ENCODE results near the gene CALD1.

Gene CALD1

DNA sequence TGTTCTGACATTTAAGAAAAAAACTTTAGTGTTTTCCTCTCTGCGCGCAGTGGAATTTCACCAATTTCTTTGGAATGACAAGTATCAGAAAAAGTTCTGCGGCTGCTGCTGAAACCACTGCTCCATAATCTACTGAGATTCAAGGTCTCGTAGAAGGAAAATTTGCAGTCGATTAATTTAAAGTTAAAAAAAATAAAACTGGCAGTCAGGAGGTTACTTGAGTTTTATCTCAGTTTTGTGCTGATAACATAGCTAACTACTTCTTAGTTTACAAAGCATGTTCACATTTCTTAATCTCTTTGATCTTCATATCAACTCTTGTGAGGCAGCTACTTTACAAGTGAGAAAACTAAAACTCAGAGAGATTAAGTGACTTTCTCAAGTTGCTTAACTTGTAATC, 18.2 kb upstream of the CALD1 start:
- Histone ChIP-seq H3K27ac (no peak overlapping the region), H3K9ac (no peak overlapping the region), H3K4me1 (peaks cover 56% of the 10 kb centered on the region), H3K4me3 (no peak overlapping the region), H4K20me1 (no peaks in the 10 kb centered on the region), H3K4me2 (peak overlapping the region; percentile 25; the same call in 1 of the 2 replicates), H3K27me3 (no peaks in the 10 kb centered on the region), H3K36me3 (no peaks in the 10 kb centered on the region), H3K9me3 (peaks cover 39% of the 10 kb centered on the region)
- TF ChIP-seq Cebpa-rat (IDR thresholded peaks at IDR 0.05) = no peak

DNA sequence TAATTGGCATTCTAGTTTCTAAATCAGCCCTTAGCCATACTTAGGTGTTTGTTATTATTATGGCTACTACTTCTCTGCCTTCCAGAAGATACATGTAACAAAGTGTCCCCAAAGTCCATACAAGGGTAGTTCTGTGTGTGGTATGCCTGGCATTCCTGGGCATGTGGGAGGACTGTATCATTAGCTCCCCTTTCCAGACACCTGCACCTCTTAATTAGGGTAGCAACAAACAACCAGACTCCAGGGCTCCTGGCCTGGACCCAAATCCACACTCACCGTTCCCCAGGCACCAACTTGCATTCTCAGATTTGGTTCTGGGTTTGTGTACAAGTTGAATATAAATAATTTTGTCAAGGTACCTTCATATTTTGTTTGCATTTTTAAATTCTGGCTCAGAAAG, 15.5 kb upstream of the CALD1 start:
- Histone ChIP-seq H3K36me3 (no peaks in the 10 kb centered on the region), H3K27me3 (no peaks in the 10 kb centered on the region), H3K4me1 (peaks cover 74% of the 10 kb centered on the region), H3K9ac (no peak overlapping the region), H4K20me1 (no peaks in the 10 kb centered on the region), H3K4me2 (no peak overlapping the region), H3K27ac (peak overlapping the region; percentile 99; the same call in 1 of the 2 replicates), H3K9me3 (peaks cover 39% of the 10 kb centered on the region), H3K4me3 (peak overlapping the region; percentile 6; the same call in 1 of the 2 replicates)
- TF ChIP-seq Cebpa-rat (IDR thresholded peaks at IDR 0.05) = no peak

DNA sequence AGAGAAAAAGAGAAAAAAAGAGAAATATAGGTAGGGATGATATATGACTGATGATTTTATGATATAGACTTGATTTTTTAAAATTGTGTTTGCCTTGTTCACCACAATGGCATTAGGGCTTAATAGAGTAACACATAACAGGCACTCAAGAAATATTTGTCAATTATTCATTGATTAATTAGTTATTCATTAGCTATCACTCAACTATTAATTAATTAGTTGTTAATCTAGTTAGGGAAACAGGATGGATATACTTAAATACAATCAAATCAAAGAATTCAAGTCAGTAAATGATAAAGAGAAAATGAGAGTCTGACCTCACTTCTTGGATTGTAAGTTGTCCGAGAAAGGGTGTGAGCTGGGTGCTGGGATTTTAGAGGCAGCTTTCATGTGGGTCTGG, 15.1 kb upstream of the CALD1 start:
- Histone ChIP-seq H4K20me1 (no peaks in the 10 kb centered on the region), H3K36me3 (no peaks in the 10 kb centered on the region), H3K4me3 (peak overlapping the region; percentile 6; the same call in 1 of the 2 replicates), H3K27me3 (no peaks in the 10 kb centered on the region), H3K9ac (no peak overlapping the region), H3K9me3 (peaks cover 39% of the 10 kb centered on the region), H3K4me2 (peak overlapping the region; percentile 95), H3K4me1 (peaks cover 79% of the 10 kb centered on the region), H3K27ac (peak overlapping the region; percentile 99)
- TF ChIP-seq Cebpa-rat (IDR thresholded peaks at IDR 0.05) = no peak

DNA sequence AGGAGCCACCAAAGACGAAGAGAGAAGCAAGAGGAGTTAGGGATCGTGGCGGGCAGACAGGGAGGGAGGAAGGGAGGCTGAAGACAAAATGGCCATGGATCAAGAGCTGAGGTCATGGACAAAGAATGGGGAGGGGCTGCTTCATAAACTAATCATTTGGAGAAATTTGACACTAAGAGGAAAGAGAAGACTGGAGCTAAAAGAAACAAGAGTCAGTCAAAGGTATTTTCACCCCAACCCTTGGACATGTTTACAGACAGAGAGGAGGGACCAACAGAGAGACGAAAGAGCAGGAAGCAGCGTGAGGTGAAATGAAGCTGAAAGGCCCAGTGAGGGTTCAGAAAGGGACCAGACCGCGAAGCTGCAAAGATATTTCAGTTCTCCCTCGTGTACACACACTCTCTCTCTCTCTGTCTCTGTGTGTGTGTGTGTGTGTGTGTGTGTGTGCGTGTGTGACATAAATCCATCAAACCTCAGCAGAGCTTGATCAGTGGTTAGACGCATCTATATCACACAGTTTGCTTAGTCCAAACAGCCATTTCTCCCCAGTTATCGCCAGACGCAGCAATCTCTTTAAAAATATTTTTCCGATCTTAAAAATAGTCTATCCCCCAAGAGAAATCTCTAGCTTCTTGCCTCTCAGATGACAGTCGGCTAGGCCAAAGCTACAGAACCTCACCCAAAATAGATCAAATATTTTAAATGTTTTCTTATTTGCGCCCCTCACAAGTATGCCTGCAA, 12.5 kb upstream of the CALD1 start:
- Histone ChIP-seq H3K4me1 (peaks cover 81% of the 10 kb centered on the region), H3K4me2 (peak overlapping the region; percentile 95), H4K20me1 (no peaks in the 10 kb centered on the region), H3K9ac (peak overlapping the region; percentile 89), H3K27ac (peak overlapping the region; percentile 99), H3K9me3 (peaks cover 32% of the 10 kb centered on the region), H3K4me3 (peak overlapping the region; percentile 58), H3K36me3 (no peaks in the 10 kb centered on the region), H3K27me3 (no peaks in the 10 kb centered on the region)
- TF ChIP-seq Cebpa-rat (IDR thresholded peaks at IDR 0.05) = no peak

DNA sequence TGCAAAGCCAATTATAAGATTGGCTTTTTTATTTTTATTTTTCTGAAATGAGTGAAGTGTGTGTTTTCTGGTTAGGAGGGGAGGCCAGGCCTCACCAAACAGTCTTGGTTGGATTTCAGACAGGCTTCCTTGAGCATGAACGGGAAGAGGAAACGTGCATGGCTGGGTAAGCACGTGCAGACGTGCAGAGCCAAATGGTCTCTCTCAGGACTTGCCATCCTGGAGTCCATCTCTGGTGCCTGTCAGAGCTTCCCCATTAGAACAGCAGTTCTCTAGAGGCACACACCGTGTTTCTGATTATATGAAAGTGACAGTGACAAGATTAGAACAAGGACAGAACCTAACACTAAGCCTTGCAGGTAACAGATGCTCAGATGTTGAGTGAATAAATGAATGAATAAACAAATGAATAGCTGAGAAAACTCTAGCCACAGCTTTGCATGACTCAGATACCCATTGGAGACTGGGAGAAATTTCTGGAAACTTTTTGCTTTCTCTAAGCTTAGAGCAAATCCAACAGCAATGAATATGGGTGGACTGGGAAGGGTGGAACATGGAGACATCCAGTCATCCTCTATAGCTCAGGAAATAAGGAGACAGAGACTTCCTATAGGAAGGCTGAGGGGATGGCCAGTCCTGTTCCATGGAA, 11.8 kb upstream of the CALD1 start:
- Histone ChIP-seq H3K4me2 (peak overlapping the region; percentile 95), H4K20me1 (no peaks in the 10 kb centered on the region), H3K27me3 (no peaks in the 10 kb centered on the region), H3K9me3 (peaks cover 25% of the 10 kb centered on the region), H3K36me3 (no peaks in the 10 kb centered on the region), H3K9ac (peak overlapping the region; percentile 89), H3K4me3 (peak overlapping the region; percentile 27; the same call in 1 of the 2 replicates), H3K27ac (peak overlapping the region; percentile 99), H3K4me1 (peaks cover 79% of the 10 kb centered on the region)
- no peak for TF ChIP-seq Cebpa-rat (IDR thresholded peaks at IDR 0.05)

DNA sequence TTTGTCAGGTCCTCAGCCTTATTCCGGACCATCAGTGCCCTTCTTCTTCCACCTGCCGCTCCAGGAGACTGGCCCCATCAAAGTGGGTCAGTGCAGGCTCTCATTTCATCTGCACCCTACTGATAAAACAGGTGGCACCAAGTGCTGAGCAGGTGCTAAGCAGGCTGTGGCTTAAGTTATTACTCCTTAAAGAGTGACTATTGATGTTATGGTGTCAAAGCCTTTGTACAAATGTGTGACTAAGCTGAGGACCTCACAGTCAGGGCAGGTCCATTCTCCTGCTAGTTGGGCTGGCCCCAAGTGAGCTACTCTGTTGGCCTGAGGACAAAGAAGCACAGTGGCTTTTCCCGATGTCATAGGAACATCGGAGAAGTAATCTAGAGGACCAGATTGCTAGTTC, 11.2 kb upstream of the CALD1 start:
- TF ChIP-seq Cebpa-rat (IDR thresholded peaks at IDR 0.05) = no peak
- H3K9ac ChIP-seq = peak overlapping the region; percentile 89

DNA sequence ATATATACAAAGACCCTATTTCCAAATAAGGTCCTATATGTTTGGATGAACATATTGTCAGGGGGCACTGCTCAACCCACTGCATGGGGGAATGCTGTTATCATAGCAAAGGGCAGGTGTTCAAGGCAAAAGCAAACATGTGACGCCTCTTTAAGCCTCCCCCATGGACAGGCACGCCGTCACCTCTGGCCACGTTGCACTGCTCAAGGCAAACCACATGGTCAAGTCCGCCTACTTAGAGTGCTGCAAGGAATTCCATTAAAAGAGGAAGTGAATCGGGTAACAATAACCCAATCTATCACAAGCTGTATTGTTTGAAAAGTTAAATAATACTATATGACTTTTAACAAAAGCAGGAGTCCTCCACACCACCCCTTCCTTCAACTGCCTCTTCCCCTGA, 8.8 kb upstream of the CALD1 start:
- Histone ChIP-seq H3K9ac (peak overlapping the region; percentile 63; the same call in 1 of the 2 replicates), H3K4me1 (peaks cover 65% of the 10 kb centered on the region), H3K36me3 (no peaks in the 10 kb centered on the region), H4K20me1 (no peaks in the 10 kb centered on the region), H3K9me3 (no peaks in the 10 kb centered on the region), H3K4me3 (0 out of 2 replicates have a peak overlapping the region, but pooled peaks have one; percentile 32), H3K27ac (peak overlapping the region; percentile 99), H3K27me3 (no peaks in the 10 kb centered on the region), H3K4me2 (peak overlapping the region; percentile 95)
- no peak for TF ChIP-seq Cebpa-rat (IDR thresholded peaks at IDR 0.05)

More for the DNA sequence above, 11.2 kb upstream of the CALD1 start:
- peaks cover 79% of the 10 kb centered on the region for H3K4me1 ChIP-seq
- H3K27ac ChIP-seq = peak overlapping the region; percentile 99
- peak overlapping the region; percentile 4; the same call in 1 of the 2 replicates for H3K4me3 ChIP-seq
- no peaks in the 10 kb centered on the region for H4K20me1 ChIP-seq
- peaks cover 21% of the 10 kb centered on the region for H3K9me3 ChIP-seq
- no peaks in the 10 kb centered on the region for H3K36me3 ChIP-seq
- no peaks in the 10 kb centered on the region for H3K27me3 ChIP-seq
- H3K4me2 ChIP-seq = peak overlapping the region; percentile 95

DNA sequence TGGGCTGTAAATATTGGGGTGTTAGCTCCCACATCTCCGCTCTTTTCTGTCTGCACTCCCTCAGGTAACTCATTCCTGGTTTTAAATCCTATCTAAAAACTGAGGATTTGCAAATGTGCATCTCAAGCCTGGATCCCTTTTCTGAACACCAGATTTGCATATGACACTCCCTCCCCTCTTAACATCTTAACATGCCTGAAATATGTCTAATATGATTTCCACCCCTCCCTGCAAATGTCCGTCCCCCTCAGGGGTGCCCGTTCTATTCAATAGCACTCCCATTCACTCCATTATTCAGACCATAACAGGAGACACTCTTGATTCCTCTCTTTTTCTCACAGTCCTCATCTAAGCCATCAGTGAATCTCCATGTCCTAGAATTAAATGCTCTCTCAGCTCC, 8.3 kb upstream of the CALD1 start:
- Histone ChIP-seq H3K4me1 (peaks cover 61% of the 10 kb centered on the region), H3K36me3 (no peaks in the 10 kb centered on the region), H3K9ac (peak overlapping the region; percentile 63; the same call in 1 of the 2 replicates), H3K4me3 (no peak overlapping the region), H4K20me1 (no peaks in the 10 kb centered on the region), H3K27me3 (no peaks in the 10 kb centered on the region), H3K4me2 (peak overlapping the region; percentile 95), H3K27ac (peak overlapping the region; percentile 99), H3K9me3 (no peaks in the 10 kb centered on the region)
- TF ChIP-seq Cebpa-rat (IDR thresholded peaks at IDR 0.05) = no peak

DNA sequence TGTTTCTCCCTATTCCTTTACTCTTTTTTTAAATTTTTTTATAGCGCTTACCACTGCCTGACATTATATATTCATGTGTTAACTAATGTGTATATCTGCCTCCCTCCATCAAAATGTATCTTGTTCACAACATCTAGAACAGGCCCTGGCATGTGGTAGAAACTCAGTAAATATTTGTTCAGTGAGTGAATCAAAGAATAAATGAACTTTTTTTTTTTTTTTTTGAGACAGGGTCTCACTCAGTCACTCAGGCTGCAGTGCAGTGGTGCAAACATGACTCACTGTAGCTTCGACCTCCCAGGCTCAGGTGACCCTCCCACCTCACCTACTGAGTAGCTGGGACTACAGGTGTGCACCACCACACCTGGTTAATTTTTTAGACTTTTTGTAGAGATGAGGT, 7.5 kb upstream of the CALD1 start:
- Histone ChIP-seq H3K4me1 (peaks cover 54% of the 10 kb centered on the region), H3K27me3 (no peaks in the 10 kb centered on the region), H4K20me1 (no peaks in the 10 kb centered on the region), H3K27ac (peak overlapping the region; percentile 99), H3K4me2 (peak overlapping the region; percentile 95), H3K9ac (no peak overlapping the region), H3K4me3 (no peak overlapping the region), H3K9me3 (no peaks in the 10 kb centered on the region), H3K36me3 (no peaks in the 10 kb centered on the region)
- no peak for TF ChIP-seq Cebpa-rat (IDR thresholded peaks at IDR 0.05)

DNA sequence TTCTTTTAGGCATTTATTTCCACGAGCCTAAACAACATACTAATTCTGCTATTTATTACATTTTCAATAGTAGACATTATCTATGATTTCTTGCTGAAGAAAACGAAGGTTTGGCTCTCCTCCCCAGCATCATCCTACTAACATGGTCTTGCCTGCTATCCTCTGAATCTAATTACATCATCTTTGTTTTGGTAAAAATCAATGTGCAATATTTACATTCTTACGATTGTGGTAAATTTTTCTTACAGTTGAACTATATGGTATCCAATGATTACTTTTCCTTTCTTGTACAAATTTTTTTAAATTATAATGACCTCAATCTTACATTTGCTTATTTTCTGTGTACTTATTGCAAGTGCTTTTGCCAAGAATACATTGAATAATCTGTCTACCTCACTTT, 7.0 kb upstream of the CALD1 start:
- Histone ChIP-seq H3K9me3 (no peaks in the 10 kb centered on the region), H3K27me3 (no peaks in the 10 kb centered on the region), H3K4me1 (peaks cover 59% of the 10 kb centered on the region), H3K4me3 (no peak overlapping the region), H3K4me2 (peak overlapping the region; percentile 95), H3K27ac (peak overlapping the region; percentile 0; the same call in 1 of the 2 replicates), H3K9ac (no peak overlapping the region), H4K20me1 (no peaks in the 10 kb centered on the region), H3K36me3 (no peaks in the 10 kb centered on the region)
- TF ChIP-seq Cebpa-rat (IDR thresholded peaks at IDR 0.05) = no peak
